Middle frontal gyrus (tissue), 1 donor: ENCODE measurements around the gene CTDSP2.

ENCODE experiments used
- DNase-seq: peaks from one replicate; pipeline ENCODE4 v3.0.0-alpha.2; 2015; ENCODE audit warnings: low spot score; ENCODE audit errors: extremely low spot score

CTDSP2 gene

GRCh38 chr12:57816001-57816854 lies 30.3 kb downstream of the CTDSP2 start:
- DNase-seq: no peak

GRCh38 chr12:57815177-57816000 lies 31.1 kb downstream of the CTDSP2 start:
- no peak for DNase-seq

- no peak for DNase-seq
These were observed 32.4 kb downstream of the CTDSP2 start for GRCh38 chr12:57813971-57814772.

GRCh38 chr12:57813111-57813970 lies 33.2 kb downstream of the CTDSP2 start:
- DNase-seq: no peak

- no peak for DNase-seq
These were observed 35.3 kb downstream of the CTDSP2 start for GRCh38 chr12:57811028-57811755.

- no peak for DNase-seq
These were observed 36.1 kb downstream of the CTDSP2 start for GRCh38 chr12:57810450-57810849.

- no peak for DNase-seq
These were observed 37.1 kb downstream of the CTDSP2 start for GRCh38 chr12:57809425-57809824.

GRCh38 chr12:57808351-57808750 lies 38.2 kb downstream of the CTDSP2 start:
- DNase-seq: no peak

GRCh38 chr12:57807285-57807684 lies 39.2 kb downstream of the CTDSP2 start:
- DNase-seq: no peak

GRCh38 chr12:57806677-57807076 lies 39.9 kb downstream of the CTDSP2 start:
- no peak for DNase-seq

- DNase-seq: peak; percentile 36
These were observed 43.1 kb downstream of the CTDSP2 start for GRCh38 chr12:57803319-57803893.

- no peak for DNase-seq
These were observed 43.9 kb downstream of the CTDSP2 start for GRCh38 chr12:57802607-57803006.

GRCh38 chr12:57800965-57801364 lies 45.6 kb downstream of the CTDSP2 start:
- no peak for DNase-seq

- no peak for DNase-seq
These were observed 48.6 kb downstream of the CTDSP2 start for GRCh38 chr12:57797933-57798332.

GRCh38 chr12:57796996-57797395 lies 49.5 kb downstream of the CTDSP2 start:
- no peak for DNase-seq

- DNase-seq: no peak
These were observed 51.2 kb downstream of the CTDSP2 start for GRCh38 chr12:57795354-57795753.

GRCh38 chr12:57793920-57794319 lies 52.6 kb downstream of the CTDSP2 start:
- no peak for DNase-seq

GRCh38 chr12:57783861-57784260 lies 62.7 kb downstream of the CTDSP2 start:
- no peak for DNase-seq

GRCh38 chr12:57783466-57783801 lies 63.1 kb downstream of the CTDSP2 start:
- DNase-seq: no peak
